H9 (cell line): ENCODE results near the gene PHACTR1. TPM values are rescaled to one million over a fixed set of nuclear protein-coding genes. Genes with fewer than 3 reads are reported as not detected.

Experiments used
- DNase-seq: peaks from one replicate; pipeline ENCODE4 v3.0.0-alpha.2; 2017
- H2AFZ ChIP-seq: one replicate; pipeline ENCODE4 v1.6.1; 2013; ENCODE audit warnings: mild to moderate bottlenecking, low read length, control low read depth, moderate library complexity
- H2AK5ac ChIP-seq: 2 replicates; pipeline ENCODE4 v1.6.1; 2013; ENCODE audit warnings: low read length, control low read depth, mixed read lengths; ENCODE audit not compliant: insufficient read length
- H2BK120ac ChIP-seq: one replicate; pipeline ENCODE4 v1.6.1; 2013; ENCODE audit warnings: low read depth, mild to moderate bottlenecking, low read length, control low read depth, inconsistent platforms; ENCODE audit not compliant: poor library complexity, severe bottlenecking
- H2BK12ac ChIP-seq: 2 replicates; pipeline ENCODE4 v1.6.1; 2013; ENCODE audit warnings: low read length, control low read depth, mixed read lengths, low read depth; ENCODE audit not compliant: insufficient read length
- H2BK15ac ChIP-seq: 2 replicates; pipeline ENCODE4 v1.6.1; 2013; ENCODE audit warnings: low read depth, low read length, control low read depth
- H2BK20ac ChIP-seq: one replicate; pipeline ENCODE4 v1.6.1; 2013; ENCODE audit warnings: low read depth, mild to moderate bottlenecking, low read length, control low read depth, inconsistent platforms; ENCODE audit not compliant: poor library complexity, severe bottlenecking
- H2BK5ac ChIP-seq: 2 replicates; pipeline ENCODE4 v1.6.1; 2013; ENCODE audit warnings: low read length, control low read depth, mixed read lengths; ENCODE audit not compliant: insufficient read length
- H3K14ac ChIP-seq: 2 replicates; pipeline ENCODE4 v1.6.1; 2013; ENCODE audit warnings: low read length, control low read depth; ENCODE audit not compliant: insufficient read depth
- H3K18ac ChIP-seq: 2 replicates; pipeline ENCODE4 v1.6.1; 2013; ENCODE audit warnings: low read depth, mild to moderate bottlenecking, mixed read lengths, low read length, control low read depth; ENCODE audit not compliant: insufficient read length
- H3K23ac ChIP-seq: 2 replicates; pipeline ENCODE4 v1.6.1; 2013; ENCODE audit warnings: low read length, control low read depth, mixed read lengths, low read depth; ENCODE audit not compliant: insufficient read length
- H3K23me2 ChIP-seq: 2 replicates; pipeline ENCODE4 v1.6.1; 2013; ENCODE audit warnings: low read depth, mild to moderate bottlenecking, mixed read lengths, low read length, control low read depth; ENCODE audit not compliant: insufficient read length, poor library complexity, severe bottlenecking
- H3K27ac ChIP-seq: 2 replicates; pipeline ENCODE4 v1.5.1; 2013; ENCODE audit warnings: low read length, control low read depth, mixed read lengths, low read depth; ENCODE audit not compliant: insufficient read length
- H3K27me3 ChIP-seq: 2 replicates; pipeline ENCODE4 v1.6.1; 2013; ENCODE audit warnings: low read length, control low read depth, inconsistent platforms; ENCODE audit not compliant: insufficient read depth
- H3K4ac ChIP-seq: 2 replicates; pipeline ENCODE4 v1.6.1; 2013; ENCODE audit warnings: low read depth, mild to moderate bottlenecking, control low read depth, inconsistent platforms, low read length, moderate library complexity
- H3K4me1 ChIP-seq: 2 replicates; pipeline ENCODE4 v1.6.1; 2013; ENCODE audit warnings: low read length, control low read depth, inconsistent platforms; ENCODE audit not compliant: insufficient read depth
- H3K4me2 ChIP-seq: 2 replicates; pipeline ENCODE4 v1.6.1; 2013; ENCODE audit warnings: low read length, control low read depth, mixed read lengths; ENCODE audit not compliant: insufficient read length, insufficient read depth
- H3K56ac ChIP-seq: 2 replicates; pipeline ENCODE4 v1.6.1; 2013; ENCODE audit warnings: low read depth, mild to moderate bottlenecking, mixed read lengths, low read length, control low read depth; ENCODE audit not compliant: insufficient read length
- H3K79me1 ChIP-seq: 2 replicates; pipeline ENCODE4 v1.6.1; 2013; ENCODE audit warnings: low read depth, mild to moderate bottlenecking, moderate library complexity, low read length, control low read depth, inconsistent platforms; ENCODE audit not compliant: insufficient read depth, poor library complexity, severe bottlenecking
- H3K79me2 ChIP-seq: 2 replicates; pipeline ENCODE4 v1.6.1; 2013; ENCODE audit warnings: low read length, control low read depth, inconsistent platforms; ENCODE audit not compliant: insufficient read depth
- H3K9ac ChIP-seq: 2 replicates; pipeline ENCODE4 v1.6.1; 2013; ENCODE audit warnings: low read length, control low read depth, mixed read lengths; ENCODE audit not compliant: insufficient read length; ENCODE audit errors: extremely low read depth
- H3K9me3 ChIP-seq: one replicate; pipeline ENCODE4 v1.6.1; 2013; ENCODE audit warnings: low read depth, low read length, inconsistent platforms; ENCODE audit not compliant: control insufficient read depth
- H3T11ph ChIP-seq: one replicate; pipeline ENCODE4 v1.6.1; 2013; ENCODE audit warnings: mild to moderate bottlenecking, low read length, control low read depth, inconsistent platforms
- H4K20me1 ChIP-seq: one replicate; pipeline ENCODE4 v1.6.1; 2013; ENCODE audit not compliant: control insufficient read depth, insufficient read length, insufficient read depth
- H4K5ac ChIP-seq: 2 replicates; pipeline ENCODE4 v1.6.1; 2013; ENCODE audit warnings: low read depth, mild to moderate bottlenecking, mixed read lengths, low read length, control low read depth; ENCODE audit not compliant: insufficient read length
- H4K8ac ChIP-seq: replicated peaks from 2 replicates; pipeline ENCODE4 v1.6.1; 2013; ENCODE audit warnings: low read length, control low read depth, mixed read lengths, low read depth; ENCODE audit not compliant: insufficient read length
- H4K91ac ChIP-seq: 2 replicates; pipeline ENCODE4 v1.6.1; 2013; ENCODE audit warnings: low read depth, mild to moderate bottlenecking, moderate library complexity, mixed read lengths, low read length, control low read depth; ENCODE audit not compliant: insufficient read length
- H3K27ac Mint-ChIP-seq, 3 experiments: 2 replicates in 2 of 3; 3 replicates in 1 of 3; pipeline ENCODE4 v1.8.0; 2020 to 2021; ENCODE audit warnings: mixed read lengths in 3 of 3, mild to moderate bottlenecking in 1 of 3, moderate library complexity in 1 of 3
- H3K27me3 Mint-ChIP-seq: 2 replicates; pipeline ENCODE4 v1.8.0; 2021; ENCODE audit warnings: low read depth, mild to moderate bottlenecking, moderate library complexity, mixed read lengths
- H3K36me3 Mint-ChIP-seq, 3 experiments: 2 replicates in 2 of 3; 3 replicates in 1 of 3; pipeline ENCODE4 v1.8.0; 2020 to 2021; ENCODE audit warnings: low read depth in 3 of 3, mixed read lengths in 3 of 3; ENCODE audit not compliant: insufficient read depth in 1 of 3
- H3K4me1 Mint-ChIP-seq, 2 experiments: 2 replicates each; pipeline ENCODE4 v1.8.0; 2020; ENCODE audit warnings: mixed read lengths in 2 of 2
- H3K4me3 Mint-ChIP-seq, 2 experiments: 2 replicates in 1 of 2; 3 replicates in 1 of 2; pipeline ENCODE4 v1.8.0; 2020 to 2021; ENCODE audit warnings: mild to moderate bottlenecking in 2 of 2, mixed read lengths in 2 of 2, moderate library complexity in 1 of 2
- H3K9me3 Mint-ChIP-seq, 2 experiments: 2 replicates in 1 of 2; 3 replicates in 1 of 2; pipeline ENCODE4 v1.8.0; 2020; ENCODE audit warnings: mild to moderate bottlenecking in 2 of 2, mixed read lengths in 2 of 2, moderate library complexity in 1 of 2
- CTCF ChIP-seq: fragments of 200-600 bp; sonication (generic); conservative IDR thresholded peaks from 3 replicates; pipeline ENCODE4 v1.8.0; 2021; ENCODE audit warnings: antibody characterized with exemption, mild to moderate bottlenecking
- whole genome bisulfite sequencing: extraction: QIAGEN DNeasy Blood & Tissue Kit; methylation state at CpG from one replicate; pipeline ENCODE4 v1.1.7; 2013; ENCODE audit warnings: missing lambda C conversion rate, low lambda C conversion rate, mixed read lengths; ENCODE audit not compliant: insufficient read length; ENCODE audit errors: extremely low coverage; 5-methylcytosine and 5-hydroxymethylcytosine counted together
- total RNA-seq: library from RNA; stranded (reverse); gene quantifications from 2 replicates; pipeline ENCODE4 v1.2.1, GENCODE V29; 2021

Gene PHACTR1
- total RNA-seq, 1 experiment from 2014 or later: 15.9 TPM

GRCh38 chr6:12884983-12885382 lies 168.4 kb downstream of the PHACTR1 start:
- H3K4me1 ChIP-seq: peaks cover 5% of the 10 kb centered on the region; the same call in 1 of the 2 replicates
- DNase-seq: no peak
- no peak overlapping the region for H2BK12ac ChIP-seq
- H2AK5ac ChIP-seq: no peak overlapping the region
- H2BK120ac ChIP-seq: no peak overlapping the region
- no peaks in the 10 kb centered on the region for H4K20me1 ChIP-seq
- no peak overlapping the region for H3K23ac ChIP-seq
- no peak overlapping the region for H3K4me2 ChIP-seq
- H2BK15ac ChIP-seq: no peak overlapping the region
- H3K27me3 ChIP-seq: no peaks in the 10 kb centered on the region
- no peak overlapping the region for H2BK20ac ChIP-seq
- H4K5ac ChIP-seq: no peak overlapping the region
- no peak overlapping the region for H2BK5ac ChIP-seq
- no peak overlapping the region for H3K9ac ChIP-seq
- peaks cover 15 to 22% of the 10 kb centered on the region in 2 experiments for H3K9me3 Mint-ChIP-seq
- no peak overlapping the region for H3K27ac Mint-ChIP-seq
- H3T11ph ChIP-seq: no peak overlapping the region
- H3K79me2 ChIP-seq: no peaks in the 10 kb centered on the region
- TF ChIP-seq CTCF: no peak
- H4K8ac ChIP-seq: no peak overlapping the region
- no peak overlapping the region for H4K91ac ChIP-seq
- WGBS: no CpG with 5 or more reads among the region's 7 CpGs
- H3K79me1 ChIP-seq: no peaks in the 10 kb centered on the region
- H3K9me3 ChIP-seq: no peaks in the 10 kb centered on the region
- no peak overlapping the region for H3K14ac ChIP-seq
- no peaks in the 10 kb centered on the region for H3K23me2 ChIP-seq
- no peak overlapping the region for H3K4ac ChIP-seq
- H3K4me3 Mint-ChIP-seq: no peak overlapping the region
- peaks cover 19 to 24% of the 10 kb centered on the region in 2 experiments for H3K4me1 Mint-ChIP-seq
- H3K36me3 Mint-ChIP-seq: peaks cover 10 to 19% (median 14%) of the 10 kb centered on the region in 3 experiments
- no peak overlapping the region for H3K56ac ChIP-seq
- H3K18ac ChIP-seq: no peak overlapping the region
- no peaks in the 10 kb centered on the region for H3K27me3 Mint-ChIP-seq
- no peak overlapping the region for H2AFZ ChIP-seq
- H3K27ac ChIP-seq: no peak overlapping the region
